H1 (cell line): Measurements from ENCODE around the gene MEGF11. TPM values are rescaled to one million over a fixed set of nuclear protein-coding genes. Genes with fewer than 3 reads are reported as not detected.

Experiments
- CTCF ChIA-PET: fragments of 300-600 bp; sonication (Branson Sonifier 250); formaldehyde crosslinking; loops from one replicate; lab custom pipeline; 2021; ENCODE audit not compliant: partially characterized antibody; lab: Charles Lee
- POLR2A ChIA-PET: fragments of 300-600 bp; sonication (Branson Sonifier 250); formaldehyde crosslinking; loops from one replicate; lab custom pipeline; 2021; ENCODE audit warnings: inconsistent platforms; ENCODE audit not compliant: partially characterized antibody; lab: Charles Lee
- DNase-seq, 2 experiments: peaks; one replicate each; pipeline versions ENCODE4 v3.0.0 to v3.0.0-alpha.2; 2010 to 2022; ENCODE audit warnings: low spot score in 2 of 2, low read depth in 1 of 2, mixed read lengths in 1 of 2
- FAIRE-seq: peaks from 2 replicates; lab custom pipeline; 2011; peaks lifted over from hg19 to GRCh38; lab: Jason Lieb, UNC
- H2AFZ ChIP-seq: 2 replicates; pipeline ENCODE4 v1.8.1; 2012; ENCODE audit warnings: low read length, inconsistent platforms
- H2AK5ac ChIP-seq: 2 replicates; pipeline ENCODE4 v1.6.1; 2013; ENCODE audit warnings: low read depth, low read length
- H2BK120ac ChIP-seq: replicated peaks from 2 replicates; pipeline ENCODE3; 2013; ENCODE audit warnings: low read depth, low read length, inconsistent platforms
- H2BK12ac ChIP-seq: 2 replicates; pipeline ENCODE4 v1.6.1; 2013; ENCODE audit warnings: low read depth, low read length
- H2BK15ac ChIP-seq: 2 replicates; pipeline ENCODE4 v1.6.1; 2013; ENCODE audit warnings: low read length
- H2BK20ac ChIP-seq: 2 replicates; pipeline ENCODE4 v1.6.1; 2013; ENCODE audit warnings: low read length
- H2BK5ac ChIP-seq: 2 replicates; pipeline ENCODE4 v1.6.1; 2013; ENCODE audit warnings: low read depth, low read length
- H3K14ac ChIP-seq: 2 replicates; pipeline ENCODE4 v1.6.1; 2013; ENCODE audit warnings: inconsistent platforms; ENCODE audit not compliant: insufficient read length
- H3K18ac ChIP-seq: 2 replicates; pipeline ENCODE4 v1.6.1; 2013; ENCODE audit warnings: low read length; ENCODE audit errors: extremely low read depth
- H3K23ac ChIP-seq: 2 replicates; pipeline ENCODE4 v1.6.1; 2013; ENCODE audit warnings: inconsistent platforms; ENCODE audit not compliant: insufficient read length
- H3K23me2 ChIP-seq: 2 replicates; pipeline ENCODE4 v1.6.1; 2013; ENCODE audit warnings: low read depth, low read length
- H3K27ac ChIP-seq: 2 replicates; pipeline ENCODE4 v1.6.1; 2011; ENCODE audit warnings: low read depth, low read length, inconsistent platforms
- H3K27me3 ChIP-seq, 4 experiments: replicated peaks in 1 of 4; 1 replicate in 1 of 4; 2 replicates in 3 of 4; pipeline versions ENCODE4 v1.6.1 to v1.8.1; 2011 to 2013; ENCODE audit warnings: low read length in 3 of 4, mild to moderate bottlenecking in 3 of 4, inconsistent platforms in 2 of 4, mixed read lengths in 2 of 4, moderate library complexity in 1 of 4; ENCODE audit not compliant: control insufficient read depth in 3 of 4, insufficient read depth in 3 of 4; ENCODE audit errors: extremely low read depth in 1 of 4
- H3K36me3 ChIP-seq, 4 experiments: 2 replicates each; pipeline versions ENCODE4 v1.6.1 to v1.8.1; 2011 to 2013; ENCODE audit warnings: mild to moderate bottlenecking in 4 of 4, low read length in 3 of 4, moderate library complexity in 2 of 4, control low read depth in 1 of 4, inconsistent platforms in 1 of 4; ENCODE audit not compliant: insufficient read depth in 4 of 4, control insufficient read depth in 2 of 4
- H3K4ac ChIP-seq: replicated peaks from 2 replicates; pipeline ENCODE3; 2013; ENCODE audit warnings: low read length, low read depth, mixed read lengths, inconsistent platforms; ENCODE audit not compliant: insufficient read length
- H3K4me1 ChIP-seq, 4 experiments: replicated peaks in 1 of 4; 1 replicate in 1 of 4; 2 replicates in 3 of 4; pipeline versions ENCODE4 v1.6.1 to v1.8.1; 2011 to 2013; ENCODE audit warnings: low read length in 3 of 4, inconsistent platforms in 2 of 4, mixed read lengths in 1 of 4; ENCODE audit not compliant: insufficient read depth in 4 of 4, control insufficient read depth in 3 of 4
- H3K4me2 ChIP-seq, 2 experiments: 2 replicates each; pipeline versions ENCODE4 v1.6.1 to v1.8.1; 2011 to 2013; ENCODE audit warnings: low read depth in 2 of 2, low read length in 2 of 2, control low read depth in 1 of 2, inconsistent platforms in 1 of 2, mild to moderate bottlenecking in 1 of 2; ENCODE audit not compliant: insufficient read depth in 1 of 2
- H3K4me3 ChIP-seq, 4 experiments: fragments of 200-600, 300-600 bp in 1 of 4; sonication (generic), shearing (Covaris generic), sonication (Bioruptor Twin) in 1 of 4; 2 replicates each; pipeline versions ENCODE4 v1.5.1 to v1.8.1; 2011 to 2016; ENCODE audit warnings: low read length in 4 of 4, low read depth in 3 of 4, control low read depth in 2 of 4, inconsistent platforms in 2 of 4, mild to moderate bottlenecking in 2 of 4, mixed read lengths in 1 of 4, moderate library complexity in 1 of 4; ENCODE audit not compliant: insufficient read depth in 2 of 4; ENCODE audit errors: extremely low read depth in 1 of 4
- H3K56ac ChIP-seq: replicated peaks from 2 replicates; pipeline ENCODE3; 2013; ENCODE audit warnings: low read depth, mild to moderate bottlenecking, mixed read lengths, low read length, inconsistent platforms; ENCODE audit not compliant: insufficient read length
- H3K79me1 ChIP-seq: 2 replicates; pipeline ENCODE4 v1.6.1; 2013; ENCODE audit warnings: low read depth, low read length, control low read depth
- H3K79me2 ChIP-seq, 2 experiments: 2 replicates each; pipeline versions ENCODE4 v1.6.1 to v1.8.1; 2012 to 2013; ENCODE audit warnings: low read length in 2 of 2, mild to moderate bottlenecking in 2 of 2, inconsistent platforms in 1 of 2; ENCODE audit not compliant: insufficient read depth in 2 of 2, control insufficient read depth in 1 of 2
- H3K9ac ChIP-seq, 4 experiments: replicated peaks in 1 of 4; 1 replicate in 1 of 4; 2 replicates in 3 of 4; pipeline versions ENCODE4 v1.6.1 to v1.8.1; 2011 to 2013; ENCODE audit warnings: low read depth in 3 of 4, low read length in 3 of 4, control low read depth in 2 of 4, mild to moderate bottlenecking in 2 of 4, moderate library complexity in 2 of 4, inconsistent platforms in 1 of 4; ENCODE audit errors: extremely low read depth in 1 of 4
- H3K9me3 ChIP-seq, 2 experiments: 2 replicates each; pipeline versions ENCODE4 v1.6.1 to v1.8.1; 2012 to 2013; ENCODE audit warnings: mild to moderate bottlenecking in 2 of 2, moderate library complexity in 2 of 2, control low read depth in 1 of 2, inconsistent platforms in 1 of 2, low read depth in 1 of 2, low read length in 1 of 2, mixed read lengths in 1 of 2; ENCODE audit not compliant: insufficient read depth in 2 of 2
- H4K20me1 ChIP-seq, 2 experiments: replicated peaks in 1 of 2; 2 replicates each; pipeline versions ENCODE3 to v1.8.1; 2011 to 2013; ENCODE audit warnings: inconsistent platforms in 2 of 2, low read length in 2 of 2, mild to moderate bottlenecking in 1 of 2; ENCODE audit not compliant: insufficient read depth in 2 of 2, control insufficient read depth in 1 of 2
- H4K5ac ChIP-seq: 2 replicates; pipeline ENCODE4 v1.6.1; 2013; ENCODE audit warnings: low read length, low read depth, mixed read lengths, inconsistent platforms; ENCODE audit not compliant: insufficient read length
- H4K8ac ChIP-seq: 2 replicates; pipeline ENCODE4 v1.8.0; 2013; ENCODE audit warnings: mild to moderate bottlenecking, moderate library complexity, low read length, inconsistent platforms; ENCODE audit not compliant: insufficient read depth; ENCODE audit errors: extremely low read depth
- H4K91ac ChIP-seq: replicated peaks from 2 replicates; pipeline ENCODE3; 2013; ENCODE audit warnings: low read length, mixed read lengths, inconsistent platforms; ENCODE audit not compliant: insufficient read length
- GABPA ChIP-seq: IDR thresholded peaks from 2 replicates; pipeline ENCODE4 v1.6.1; 2011; ENCODE audit warnings: mild to moderate bottlenecking, low read length, moderate library complexity, borderline replicate concordance; ENCODE audit not compliant: insufficient read depth
- HDAC2 ChIP-seq, 2 experiments: fragments of 300-600 bp in 1 of 2; sonication (generic) in 1 of 2; IDR thresholded peaks; 2 replicates each; pipeline ENCODE4 v1.6.1; 2011 to 2012; ENCODE audit warnings: low read depth in 2 of 2, low read length in 2 of 2, mild to moderate bottlenecking in 2 of 2, moderate library complexity in 2 of 2, borderline replicate concordance in 1 of 2, inconsistent platforms in 1 of 2
- WGBS, 2 experiments: shearing (Covaris generic) in 1 of 2; methylation state at CpG; one replicate each; pipeline versions ENCODE4 v1.1.6 to v1.1.7; 2013 to 2015; ENCODE audit warnings: low lambda C conversion rate in 2 of 2, mixed read lengths in 2 of 2, inconsistent platforms in 1 of 2, low coverage in 1 of 2, missing lambda C conversion rate in 1 of 2; ENCODE audit not compliant: insufficient replicate concordance in 2 of 2, insufficient coverage in 1 of 2, insufficient read length in 1 of 2; ENCODE audit errors: extremely low coverage in 1 of 2, missing lambda C conversion rate in 1 of 2; 5-methylcytosine and 5-hydroxymethylcytosine counted together
- polyA plus RNA-seq, 7 experiments: library from polyadenylated mRNA; depleted of rRNA in 3 of 7; stranded (reverse) in 5 of 7; unstranded in 2 of 7; fragments of >200 nt in 5 of 7; fragments of 200-250 nt in 2 of 7; gene quantifications; 1 replicate in 5 of 7; 2 replicates in 1 of 7; 4 replicates in 1 of 7; pipeline versions ENCODE4 v1.2.1 to v1.2.3, GENCODE V29; 2011 to 2013; ENCODE audit warnings: missing spikeins in 2 of 7, mixed read lengths in 2 of 7
- total RNA-seq: library from RNA; stranded (reverse); fragmentation: NEBNext Ultra II Directional; extraction: Animal tissue kit (Norgen Biotek cat#: 25700); gene quantifications from 2 replicates; pipeline ENCODE4 v1.2.1, GENCODE V29; 2021

Gene MEGF11
- total and polyA plus RNA-seq, 2 of the 8 experiments (the other 6 are each of a cell fraction or from before 2014, with no cell fraction given) = 4.4 to 4.8 TPM

- Histone ChIP-seq H3K18ac (no peak overlapping the region), H4K5ac (no peak overlapping the region), H3K4me1 (peaks cover 0 to 7% (median 4%) of the 10 kb centered on the region in 4 experiments; a peak in 5 of 7 replicates), H2BK12ac (no peak overlapping the region), H3K36me3 (no peaks in the 10 kb centered on the region), H3K4ac (no peak overlapping the region), H3K4me2 (no peak overlapping the region), H3K79me2 (no peaks in the 10 kb centered on the region), H3K9ac (no peak overlapping the region), H3K79me1 (no peaks in the 10 kb centered on the region), H4K91ac (no peak overlapping the region), H3K14ac (no peak overlapping the region), H2BK15ac (no peak overlapping the region), H2BK5ac (no peak overlapping the region), H3K9me3 (no peaks in the 10 kb centered on the region), H3K23ac (no peak overlapping the region), H2BK120ac (no peak overlapping the region), H3K56ac (no peak overlapping the region), H3K27ac (no peak overlapping the region), H4K8ac (no peak overlapping the region), H4K20me1 (peaks cover 0 to 1% of the 10 kb centered on the region in 2 experiments), H3K4me3 (no peak overlapping the region), H2AFZ (no peak overlapping the region), H3K27me3 (peaks cover 0 to 5% (median 0%) of the 10 kb centered on the region in 4 experiments; a peak in 3 of 7 replicates), H2AK5ac (no peak overlapping the region), H2BK20ac (no peak overlapping the region), H3K23me2 (no peaks in the 10 kb centered on the region)
- ChIA-PET POLR2A (interaction anchor here (1.1 kb wide), 1 partner anchor 12 kb away, joined by 3 read pairs; no protein-coding TSS in a partner anchor), CTCF (interaction anchor here (0.7 to 1.6 kb wide), 6 partner anchors 9 to 76 kb away, joined by 3 to 5 read pairs (median 4); no protein-coding TSS in a partner anchor)
- WGBS, 2 experiments = 87% methylated on average over 7 of the region's 7 CpGs; no CpG with 5 or more reads in 1 of the 2 experiments
- FAIRE-seq (no peak), DNase-seq (no peak)
- TF ChIP-seq HDAC2 (IDR thresholded peaks at IDR 0.05; ENCODE audit: borderline replicate concordance in 1 of 2, low read depth in 2 of 2, low read length in 2 of 2) = no peak
- TF ChIP-seq GABPA = no peak
Measured at GRCh38 chr15:66129586-66129985, 124.0 kb downstream of the MEGF11 start.
